Neural crest cell (in vitro differentiated cells): ENCODE measurements around the gene RYR2. TPM values are rescaled to one million over a fixed set of nuclear protein-coding genes. Genes with fewer than 3 reads are reported as not detected.

Experiments
- DNase-seq: peaks from one replicate; pipeline ENCODE4 v3.0.0; 2021; ENCODE audit warnings: low read depth, mixed read lengths, low spot score
- H3K27ac Mint-ChIP-seq: one replicate; pipeline ENCODE4 v1.8.0; 2021; ENCODE audit warnings: mild to moderate bottlenecking, mixed read lengths; ENCODE audit not compliant: unreplicated experiment
- H3K27me3 Mint-ChIP-seq: 2 replicates; pipeline ENCODE4 v1.8.0; 2021; ENCODE audit warnings: low read depth, mild to moderate bottlenecking, mixed read lengths
- H3K36me3 Mint-ChIP-seq: 2 replicates; pipeline ENCODE4 v1.8.0; 2021; ENCODE audit warnings: low read depth, mild to moderate bottlenecking, mixed read lengths
- H3K4me1 Mint-ChIP-seq: 2 replicates; pipeline ENCODE4 v1.8.0; 2021; ENCODE audit warnings: mixed read lengths
- H3K4me3 Mint-ChIP-seq: one replicate; pipeline ENCODE4 v1.8.0; 2021; ENCODE audit warnings: mild to moderate bottlenecking, mixed read lengths
- H3K9me3 Mint-ChIP-seq: 2 replicates; pipeline ENCODE4 v1.8.0; 2021; ENCODE audit warnings: mixed read lengths
- total RNA-seq: library from RNA; stranded (reverse); gene quantifications from 2 replicates; pipeline ENCODE4 v1.2.1, GENCODE V29; 2021
- TF ChIP-seq, protein P1 (sequence below): fragments of 200-600 bp; sonication (generic); conservative IDR thresholded peaks from 2 replicates; pipeline ENCODE4 v1.5.0; 2021; ENCODE audit warnings: antibody characterized with exemption, mild to moderate bottlenecking

RYR2 gene
- total RNA-seq, 1 donor from 2014 or later, result 0.07 TPM

- Mint-ChIP-seq H3K27ac (no peak overlapping the region), H3K4me3 (no peak overlapping the region), H3K9me3 (no peaks in the 10 kb centered on the region), H3K36me3 (no peaks in the 10 kb centered on the region), H3K4me1 (no peaks in the 10 kb centered on the region), H3K27me3 (peaks cover 3% of the 10 kb centered on the region)
- DNase-seq, result no peak
- TF ChIP-seq, protein P1, sequence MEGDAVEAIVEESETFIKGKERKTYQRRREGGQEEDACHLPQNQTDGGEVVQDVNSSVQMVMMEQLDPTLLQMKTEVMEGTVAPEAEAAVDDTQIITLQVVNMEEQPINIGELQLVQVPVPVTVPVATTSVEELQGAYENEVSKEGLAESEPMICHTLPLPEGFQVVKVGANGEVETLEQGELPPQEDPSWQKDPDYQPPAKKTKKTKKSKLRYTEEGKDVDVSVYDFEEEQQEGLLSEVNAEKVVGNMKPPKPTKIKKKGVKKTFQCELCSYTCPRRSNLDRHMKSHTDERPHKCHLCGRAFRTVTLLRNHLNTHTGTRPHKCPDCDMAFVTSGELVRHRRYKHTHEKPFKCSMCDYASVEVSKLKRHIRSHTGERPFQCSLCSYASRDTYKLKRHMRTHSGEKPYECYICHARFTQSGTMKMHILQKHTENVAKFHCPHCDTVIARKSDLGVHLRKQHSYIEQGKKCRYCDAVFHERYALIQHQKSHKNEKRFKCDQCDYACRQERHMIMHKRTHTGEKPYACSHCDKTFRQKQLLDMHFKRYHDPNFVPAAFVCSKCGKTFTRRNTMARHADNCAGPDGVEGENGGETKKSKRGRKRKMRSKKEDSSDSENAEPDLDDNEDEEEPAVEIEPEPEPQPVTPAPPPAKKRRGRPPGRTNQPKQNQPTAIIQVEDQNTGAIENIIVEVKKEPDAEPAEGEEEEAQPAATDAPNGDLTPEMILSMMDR, result no peak
Observed at GRCh38 chr1:237527761-237528160, 485.8 kb downstream of the RYR2 start.

GRCh38 chr1:237528545-237528944 is 486.6 kb downstream of the RYR2 start:
- no peak for DNase-seq
- Mint-ChIP-seq H3K27me3 (peaks cover 3% of the 10 kb centered on the region), H3K27ac (no peak overlapping the region), H3K36me3 (no peaks in the 10 kb centered on the region), H3K9me3 (no peaks in the 10 kb centered on the region), H3K4me1 (no peaks in the 10 kb centered on the region), H3K4me3 (no peak overlapping the region)
- TF ChIP-seq, protein P1, result no peak

- no peak for DNase-seq
- H3K27me3 Mint-ChIP-seq, result no peaks in the 10 kb centered on the region
- H3K27ac Mint-ChIP-seq, result no peak overlapping the region
- H3K4me1 Mint-ChIP-seq, result no peaks in the 10 kb centered on the region
- H3K36me3 Mint-ChIP-seq, result no peaks in the 10 kb centered on the region
- no peak overlapping the region for H3K4me3 Mint-ChIP-seq
- TF ChIP-seq, protein P1, result no peak
- H3K9me3 Mint-ChIP-seq, result no peaks in the 10 kb centered on the region
Observed at GRCh38 chr1:237539055-237539454, 497.1 kb downstream of the RYR2 start.

GRCh38 chr1:237542525-237543418 is 500.8 kb downstream of the RYR2 start:
- no peak overlapping the region for H3K4me3 Mint-ChIP-seq
- no peaks in the 10 kb centered on the region for H3K4me1 Mint-ChIP-seq
- TF ChIP-seq, protein P1, result no peak
- no peaks in the 10 kb centered on the region for H3K36me3 Mint-ChIP-seq
- no peaks in the 10 kb centered on the region for H3K9me3 Mint-ChIP-seq
- no peaks in the 10 kb centered on the region for H3K27me3 Mint-ChIP-seq
- H3K27ac Mint-ChIP-seq, result no peak overlapping the region
- DNase-seq, result no peak

DNA sequence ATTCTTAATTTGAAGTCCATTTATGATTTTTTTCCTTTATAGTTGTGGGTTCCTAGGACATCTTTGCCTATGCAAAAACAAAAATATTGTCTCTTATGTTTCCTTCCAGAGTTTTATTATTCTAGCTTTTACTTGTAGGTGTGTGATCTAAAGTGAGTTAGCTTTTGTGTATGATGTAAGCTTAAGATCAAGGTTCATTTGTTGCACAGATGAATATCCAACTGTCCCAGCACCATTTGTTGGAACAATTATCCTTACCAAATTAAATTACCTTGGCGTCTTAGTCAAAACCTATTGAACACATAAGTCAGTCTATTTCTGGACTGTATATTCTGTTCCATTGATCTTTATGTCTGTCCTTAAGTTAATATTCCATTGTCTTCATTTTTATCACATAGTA is 511.1 kb downstream of the RYR2 start:
- no peak overlapping the region for H3K27ac Mint-ChIP-seq

More for the DNA sequence above, 511.1 kb downstream of the RYR2 start:
- no peaks in the 10 kb centered on the region for H3K9me3 Mint-ChIP-seq
- no peaks in the 10 kb centered on the region for H3K36me3 Mint-ChIP-seq
- H3K4me1 Mint-ChIP-seq, result no peaks in the 10 kb centered on the region
- peaks cover 10% of the 10 kb centered on the region for H3K27me3 Mint-ChIP-seq
- TF ChIP-seq, protein P1, result no peak
- no peak overlapping the region for H3K4me3 Mint-ChIP-seq
- DNase-seq, result no peak
